Measurements from ENCODE around the gene RUNX1.

RUNX1 gene

DNA sequence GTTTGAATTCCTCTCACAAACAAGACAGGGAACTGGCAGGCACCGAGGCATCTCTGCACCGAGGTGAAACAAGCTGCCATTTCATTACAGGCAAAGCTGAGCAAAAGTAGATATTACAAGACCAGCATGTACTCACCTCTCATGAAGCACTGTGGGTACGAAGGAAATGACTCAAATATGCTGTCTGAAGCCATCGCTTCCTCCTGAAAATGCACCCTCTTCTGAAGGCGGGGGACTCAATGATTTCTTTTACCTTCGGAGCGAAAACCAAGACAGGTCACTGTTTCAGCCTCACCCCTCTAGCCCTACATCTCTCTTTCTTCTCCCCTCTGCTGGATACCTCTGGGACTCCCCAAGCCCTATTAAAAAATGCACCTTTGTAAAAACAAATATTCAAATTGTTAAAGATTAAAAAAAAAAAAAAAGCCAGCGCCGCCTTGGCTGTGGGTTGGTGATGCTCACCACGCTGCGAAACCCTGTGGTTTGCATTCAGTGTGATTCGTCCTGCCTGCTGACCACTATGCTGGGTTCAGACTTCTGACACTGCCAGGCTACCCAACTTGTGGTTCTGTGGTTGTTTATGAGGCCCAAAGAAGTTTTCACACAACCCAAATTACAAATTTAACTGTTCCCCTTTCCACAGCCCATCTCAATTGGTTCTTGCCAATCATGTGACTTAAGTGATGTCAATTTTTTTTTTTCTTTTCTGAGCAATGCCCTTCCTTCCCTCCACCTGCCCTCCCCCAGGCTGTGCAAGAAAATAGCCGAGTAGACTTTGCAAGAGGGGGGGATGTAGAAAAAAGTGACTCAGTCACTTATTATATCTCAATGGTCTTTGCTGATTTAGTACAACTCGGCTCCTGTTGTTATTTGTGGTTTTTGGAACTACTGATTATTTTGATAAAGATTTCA lies at the start of gene RUNX1:
Gene RUNX1, minus strand, starts transcription at position 597 of the 912 bp plus-strand sequence.
- no peak for DNase-seq (ENCODE audit: low spot score)

DNA sequence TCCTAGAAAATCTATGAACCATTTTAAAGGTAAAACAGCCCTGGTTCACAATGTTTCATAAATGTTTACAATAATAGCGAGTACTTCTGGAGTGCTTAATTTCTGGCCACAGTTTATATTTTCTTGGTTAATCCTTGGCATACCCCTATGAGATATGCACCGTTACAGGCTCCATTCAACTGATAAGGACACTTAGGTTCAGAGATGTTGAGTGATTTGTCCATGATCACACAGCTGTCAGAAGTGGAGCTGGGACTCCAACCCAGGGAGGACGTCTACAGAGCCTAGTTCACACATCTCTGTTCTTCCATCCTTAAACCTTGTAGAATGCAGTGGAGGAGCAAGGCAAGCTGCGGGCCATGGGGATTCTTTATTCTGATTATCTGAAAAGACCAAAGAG lies 48.4 kb upstream of the RUNX1 start:
- no peak for DNase-seq (ENCODE audit: low spot score)

DNA sequence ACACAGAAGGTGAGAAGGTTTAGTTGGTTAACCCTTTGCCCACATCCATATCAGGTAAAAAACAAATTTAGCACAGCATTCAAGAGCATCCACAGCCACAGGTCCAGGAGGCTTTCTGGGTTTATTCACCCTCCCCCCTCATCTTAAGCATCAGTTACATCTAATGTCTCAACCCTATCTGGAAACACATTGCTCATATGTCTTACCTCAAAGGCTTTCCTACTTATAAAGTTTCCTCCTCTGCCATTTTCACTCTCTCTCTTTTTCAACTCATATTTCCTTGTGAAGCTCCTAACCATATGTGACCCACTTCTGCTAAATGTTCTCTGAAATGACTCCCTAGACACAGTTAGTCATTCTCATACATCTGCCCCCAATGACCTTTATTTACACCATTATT lies 47.9 kb upstream of the RUNX1 start:
- DNase-seq (ENCODE audit: low spot score): no peak

DNA sequence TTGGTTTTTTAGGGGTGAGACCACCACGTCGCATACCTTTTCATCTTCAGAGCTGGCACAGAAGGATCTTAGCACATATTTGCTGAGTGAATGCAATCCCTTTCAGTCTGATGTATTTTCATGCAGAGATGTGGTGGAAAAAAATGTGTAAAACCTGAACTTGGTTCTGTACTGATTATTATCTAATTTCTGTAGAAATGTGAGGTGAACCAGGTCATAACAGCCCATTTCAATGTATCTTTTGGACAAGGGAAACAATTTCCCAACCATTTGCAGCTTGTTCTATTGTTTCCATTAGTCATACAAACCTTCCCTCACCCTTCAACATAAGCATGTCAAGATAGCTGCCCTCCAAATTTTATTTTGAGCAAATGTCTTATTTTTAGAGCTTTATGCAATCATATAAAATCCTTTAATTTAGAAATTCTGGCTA lies 46.8 kb upstream of the RUNX1 start:
- no peak for DNase-seq (ENCODE audit: low spot score)

DNA sequence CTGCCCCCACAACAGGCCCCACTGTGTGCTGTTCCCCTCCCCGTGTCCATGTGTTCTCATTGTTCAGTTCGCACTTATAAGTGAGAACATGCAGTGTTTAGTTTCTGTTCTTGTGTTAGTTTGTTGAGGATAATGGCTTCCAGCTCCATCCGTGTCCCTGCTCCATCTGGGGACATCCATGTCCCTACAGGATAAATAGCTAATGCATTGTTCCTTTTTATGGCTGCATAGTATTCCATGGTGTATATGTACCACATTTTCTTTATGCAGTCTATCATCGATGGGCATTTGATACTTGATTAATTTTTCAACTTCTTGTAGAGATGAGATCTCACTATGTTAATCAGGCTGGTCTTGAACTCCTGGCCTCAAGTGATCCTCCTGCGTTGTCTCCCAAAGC lies 44.4 kb upstream of the RUNX1 start:
- DNase-seq (ENCODE audit: low spot score): no peak

DNA sequence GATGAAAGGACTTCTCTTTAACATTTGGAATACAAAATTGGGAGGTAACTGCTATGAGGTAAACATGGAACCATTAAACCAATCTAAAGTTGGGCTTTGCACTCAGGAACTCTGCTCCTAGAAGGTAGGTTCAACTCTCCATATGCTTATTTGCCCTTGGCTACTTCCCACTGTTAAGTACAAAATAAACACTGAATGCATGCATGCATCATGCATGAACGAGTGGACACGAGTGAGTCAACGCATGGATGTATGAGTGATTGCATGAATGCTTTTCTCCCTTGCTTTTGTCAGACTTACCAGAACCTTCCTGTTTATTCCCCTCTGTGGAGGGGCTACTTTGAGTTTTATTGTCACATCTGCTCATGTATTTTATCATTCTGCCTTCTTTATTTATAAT lies 42.4 kb upstream of the RUNX1 start:
- no peak for DNase-seq (ENCODE audit: low spot score)

DNA sequence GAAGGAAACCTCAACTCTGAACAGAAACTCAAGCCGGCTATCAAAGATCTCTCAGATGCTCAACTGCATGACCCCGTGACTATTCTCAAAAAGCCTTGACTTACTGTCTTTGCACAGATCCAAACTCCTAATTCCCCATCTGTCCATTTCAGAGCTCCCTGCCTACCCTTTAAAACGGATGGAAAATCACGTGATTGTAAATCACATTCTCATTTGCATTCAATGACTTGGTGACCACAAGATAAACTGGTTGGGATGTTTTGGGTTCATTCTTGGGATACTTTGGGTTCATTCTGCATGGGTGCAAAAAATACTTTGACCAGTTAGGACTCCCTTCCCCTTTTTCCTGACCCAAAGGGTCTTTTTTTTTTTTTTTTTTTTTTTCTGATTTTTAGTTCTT lies 41.3 kb upstream of the RUNX1 start:
- DNase-seq (ENCODE audit: low spot score): no peak

DNA sequence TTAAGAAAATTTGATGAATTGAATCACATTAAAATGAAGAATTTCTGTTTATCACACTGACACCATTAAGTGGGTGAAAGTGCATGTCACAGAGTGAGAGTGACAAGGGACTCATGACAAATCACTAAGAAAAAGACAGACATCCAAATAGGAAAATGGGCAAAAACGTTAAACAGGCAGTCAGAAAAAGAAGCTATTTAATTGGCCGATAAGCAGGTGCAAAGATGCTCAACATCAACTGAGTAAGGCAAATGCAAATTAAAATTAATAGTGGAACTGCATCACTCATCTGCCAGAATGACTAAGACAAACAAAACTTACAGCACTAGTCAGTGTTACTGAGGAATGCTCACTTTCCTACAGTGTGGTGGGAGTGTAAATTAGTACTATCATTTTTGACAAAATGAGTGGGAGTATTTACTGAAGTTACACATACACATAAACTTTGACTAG lies 39.2 kb upstream of the RUNX1 start:
- no peak for DNase-seq (ENCODE audit: low spot score)

DNA sequence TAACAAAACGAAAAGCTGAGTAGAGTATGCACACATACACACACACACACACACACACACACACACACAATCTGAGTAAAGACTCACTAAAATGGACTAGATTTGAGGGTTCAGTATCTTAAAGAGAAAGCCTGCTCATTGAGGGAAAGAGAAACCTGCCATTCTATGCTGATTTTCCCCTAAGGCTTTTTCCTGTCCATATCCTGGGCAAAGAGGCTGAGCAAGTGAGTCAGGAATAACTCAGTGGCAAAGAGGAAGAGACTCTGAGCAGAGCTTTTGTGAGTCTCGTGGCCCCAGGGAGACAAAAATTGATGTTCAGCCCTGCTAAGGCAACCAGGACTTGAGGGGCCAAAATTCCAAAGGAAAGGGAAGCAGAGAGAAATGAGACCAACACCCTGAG lies 37.3 kb upstream of the RUNX1 start:
- no peak for DNase-seq (ENCODE audit: low spot score)

DNA sequence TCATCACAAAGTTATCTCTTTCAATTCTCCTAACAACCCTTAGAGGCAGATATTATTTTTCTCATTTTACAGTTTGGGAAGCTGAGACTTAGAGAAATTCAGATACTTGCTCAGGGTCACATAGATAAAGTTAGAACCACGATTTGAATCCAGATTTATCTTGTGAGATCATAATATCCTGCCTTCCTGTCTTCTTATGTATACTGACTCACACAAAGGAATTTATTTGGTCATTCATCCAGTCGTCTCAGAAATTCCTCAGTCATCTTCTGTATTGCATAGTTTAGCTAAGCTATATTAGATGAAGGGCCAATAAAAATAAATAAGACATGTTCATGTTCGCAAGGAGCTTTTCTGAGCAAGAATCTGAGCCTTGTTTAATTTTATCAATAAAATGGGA lies 35.8 kb upstream of the RUNX1 start:
- no peak for DNase-seq (ENCODE audit: low spot score)

DNA sequence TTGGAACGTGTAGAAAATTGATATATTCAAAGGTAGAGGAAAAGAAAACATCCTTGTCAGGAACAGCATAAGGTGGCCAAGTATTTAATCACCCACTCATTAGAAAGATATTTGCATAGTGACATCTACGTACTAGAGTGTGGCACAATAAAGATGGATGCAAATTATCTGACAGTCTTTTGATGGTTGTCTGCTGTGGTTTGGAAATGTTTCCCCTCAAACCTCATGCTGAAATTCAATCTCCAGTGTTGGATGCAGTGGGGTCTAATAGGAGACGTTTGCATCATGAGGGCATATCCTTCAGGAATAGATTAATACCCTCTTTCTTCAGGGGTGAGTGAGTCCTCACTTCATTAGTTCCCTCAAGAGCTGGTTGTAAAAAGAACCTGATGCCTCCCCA lies 34.1 kb upstream of the RUNX1 start:
- DNase-seq (ENCODE audit: low spot score): no peak

DNA sequence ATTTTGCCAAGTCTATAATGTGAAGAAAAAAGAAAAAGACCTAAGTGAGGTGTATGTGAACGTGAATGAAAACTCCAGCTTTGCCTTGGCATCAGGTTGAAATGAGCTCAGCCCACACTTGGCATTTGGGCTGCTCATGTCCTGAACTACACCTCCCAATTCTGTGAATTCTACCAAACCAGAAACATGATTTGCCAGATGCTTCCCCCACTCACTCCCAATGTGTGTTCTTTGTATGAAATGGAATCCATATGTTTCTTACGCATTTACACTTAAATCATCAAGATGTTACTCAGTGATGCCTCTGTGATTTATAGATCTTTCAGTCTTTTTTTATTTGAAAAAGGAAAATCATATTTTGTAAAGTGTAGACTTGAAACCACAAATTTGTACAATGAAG lies 32.8 kb upstream of the RUNX1 start:
- DNase-seq (ENCODE audit: low spot score): no peak

DNA sequence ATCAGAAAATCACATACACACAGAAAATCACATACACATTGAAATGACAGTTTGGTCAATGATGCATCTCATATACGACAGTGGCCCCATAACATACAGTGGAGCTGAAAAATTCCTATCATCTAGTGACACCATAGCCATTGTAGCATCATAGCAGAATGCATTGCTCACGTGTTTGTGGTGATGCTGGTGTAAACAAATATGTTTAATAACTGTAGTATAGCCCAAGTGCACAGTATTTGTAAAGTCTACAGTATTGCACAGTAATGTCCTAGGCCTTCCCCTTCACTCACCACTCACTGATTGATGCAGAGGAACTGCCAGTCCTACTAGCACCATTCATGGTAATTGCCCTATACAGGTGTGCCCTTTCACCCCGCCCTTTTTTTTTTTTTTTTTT lies 30.1 kb upstream of the RUNX1 start:
- DNase-seq (ENCODE audit: low spot score): no peak

DNA sequence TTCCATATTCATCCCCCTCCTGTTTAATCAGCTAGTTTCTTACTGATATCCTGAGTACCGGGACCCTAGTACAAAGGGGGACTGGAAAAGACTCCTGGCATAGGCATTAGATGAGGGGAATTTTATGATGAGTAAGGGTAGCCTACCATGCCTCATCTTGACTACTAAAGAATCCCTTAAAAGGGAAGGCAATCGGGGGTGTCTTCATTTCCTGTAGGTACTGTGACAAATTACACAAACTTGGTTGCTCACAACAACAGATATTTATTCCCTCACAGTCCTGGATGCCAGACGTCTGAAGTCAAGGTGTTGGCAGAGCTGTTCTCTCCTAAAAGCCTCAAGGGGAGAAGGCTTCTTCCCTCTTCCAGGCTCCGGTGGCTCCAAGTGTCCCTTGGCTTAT lies 28.9 kb upstream of the RUNX1 start:
- DNase-seq (ENCODE audit: low spot score): no peak

DNA sequence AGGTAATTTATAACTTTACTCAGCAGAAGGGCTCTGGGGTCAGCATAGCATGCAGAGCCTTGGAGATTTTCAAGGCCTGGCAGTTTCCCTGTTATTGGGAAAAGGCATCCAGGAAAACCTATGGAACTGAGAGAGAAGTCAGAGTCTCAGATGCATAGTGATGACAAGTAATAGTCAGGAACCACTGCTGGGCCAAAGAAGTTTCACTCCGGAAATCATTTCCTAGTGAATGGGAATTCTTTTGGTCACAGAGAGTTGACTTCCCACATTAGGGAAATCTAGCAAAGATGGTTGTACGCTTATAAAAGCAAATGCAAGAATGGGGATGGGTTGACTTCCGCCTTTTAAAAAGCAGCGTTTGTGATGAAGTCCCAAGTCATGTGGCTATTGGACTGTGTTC lies 28.4 kb upstream of the RUNX1 start:
- DNase-seq (ENCODE audit: low spot score): no peak

DNA sequence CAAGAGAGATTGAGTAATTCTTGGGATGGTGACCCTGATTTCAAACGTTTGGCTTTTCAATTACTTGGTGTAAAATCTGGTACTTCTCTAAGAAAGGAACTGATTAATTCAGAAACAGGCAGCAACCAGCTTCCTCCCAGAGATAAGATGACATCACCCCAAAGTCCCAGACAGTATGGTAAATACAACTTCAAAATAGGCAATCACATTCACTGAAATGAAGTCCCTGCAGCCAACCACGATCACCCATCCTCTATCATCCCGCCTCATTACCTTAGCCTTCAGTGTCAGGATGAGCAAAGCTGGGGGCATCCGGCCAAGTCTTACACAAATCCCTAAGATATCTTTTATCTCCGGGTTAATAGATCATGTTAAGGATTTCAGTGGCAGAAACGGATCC lies 26.4 kb upstream of the RUNX1 start:
- no peak for DNase-seq (ENCODE audit: low spot score)

DNA sequence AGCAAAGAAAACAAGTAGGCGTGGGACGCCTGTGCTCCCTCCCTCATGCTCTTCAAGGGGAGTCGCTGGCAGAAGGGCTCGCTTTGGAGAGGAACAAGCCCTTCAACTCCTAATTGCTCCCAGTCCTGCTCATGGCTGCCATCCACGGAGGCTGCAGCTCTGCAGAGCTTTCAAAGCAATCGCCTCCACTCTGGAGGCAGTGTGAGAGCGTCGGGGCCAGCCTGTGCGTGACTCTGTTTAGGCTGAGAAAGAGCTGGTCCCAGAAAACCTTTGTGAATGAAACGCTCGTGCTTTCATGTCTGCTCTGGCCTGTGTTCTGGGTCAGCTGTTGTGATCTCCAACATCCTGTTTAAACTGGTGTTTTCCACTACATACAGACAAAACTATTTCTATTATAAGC lies 23.9 kb upstream of the RUNX1 start:
- DNase-seq (ENCODE audit: low spot score): no peak

DNA sequence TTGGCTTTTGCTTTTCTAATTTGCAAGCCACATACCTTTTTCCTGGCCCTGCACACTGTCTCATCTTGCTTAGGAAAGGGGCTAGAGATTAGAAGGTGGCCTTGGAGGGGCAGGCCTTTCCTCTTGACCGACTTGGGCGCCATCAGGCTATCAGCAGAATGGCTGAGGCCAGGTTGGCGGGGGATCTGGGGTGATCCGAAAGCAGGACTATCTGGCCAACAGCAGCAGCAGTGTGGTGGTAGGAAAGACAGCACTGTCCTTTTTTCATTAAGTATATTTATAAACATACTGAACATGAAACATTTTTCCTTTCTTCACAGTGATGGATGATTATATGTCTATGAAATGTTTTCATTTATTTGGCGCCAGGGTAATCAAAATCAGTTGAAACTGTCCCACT lies 23.5 kb upstream of the RUNX1 start:
- DNase-seq (ENCODE audit: low spot score): no peak

DNA sequence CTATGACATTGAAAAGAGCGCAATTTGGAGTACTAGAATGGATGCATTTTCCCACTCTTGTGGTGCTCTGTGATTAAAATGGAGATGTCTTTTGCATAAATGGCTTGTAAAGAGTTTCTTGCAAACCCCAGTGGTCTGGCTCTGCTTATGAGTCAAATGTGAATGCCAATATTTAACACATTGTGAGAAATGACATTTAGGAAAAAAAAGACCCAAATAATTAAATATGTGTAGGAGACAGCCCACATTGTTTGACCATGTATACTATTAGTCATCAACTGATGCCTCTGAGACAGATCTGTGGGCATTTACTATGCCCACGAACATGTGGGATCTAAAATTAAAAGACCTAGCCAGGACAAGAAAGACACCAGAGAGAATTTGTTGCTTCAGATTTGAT lies 22.2 kb upstream of the RUNX1 start:
- no peak for DNase-seq (ENCODE audit: low spot score)

DNA sequence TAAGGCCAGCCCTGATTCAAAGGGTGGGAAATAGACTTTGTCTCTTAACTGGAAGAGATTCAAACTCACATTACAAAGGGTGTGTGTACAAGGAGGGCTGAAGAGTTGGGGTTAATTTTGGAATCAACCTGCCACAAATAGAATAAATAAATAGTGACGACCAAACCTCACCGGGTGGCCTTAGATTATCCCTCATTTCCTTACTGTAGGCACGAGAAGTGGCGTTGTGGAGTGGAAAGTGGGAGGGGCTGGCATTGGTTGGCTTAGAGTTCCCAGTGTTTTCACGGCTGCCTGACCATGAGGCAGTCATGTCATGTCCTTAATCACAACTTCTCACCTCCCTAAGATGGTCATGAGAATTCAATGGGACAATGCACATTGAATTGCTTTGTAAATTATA lies 21.3 kb upstream of the RUNX1 start:
- no peak for DNase-seq (ENCODE audit: low spot score)

DNA sequence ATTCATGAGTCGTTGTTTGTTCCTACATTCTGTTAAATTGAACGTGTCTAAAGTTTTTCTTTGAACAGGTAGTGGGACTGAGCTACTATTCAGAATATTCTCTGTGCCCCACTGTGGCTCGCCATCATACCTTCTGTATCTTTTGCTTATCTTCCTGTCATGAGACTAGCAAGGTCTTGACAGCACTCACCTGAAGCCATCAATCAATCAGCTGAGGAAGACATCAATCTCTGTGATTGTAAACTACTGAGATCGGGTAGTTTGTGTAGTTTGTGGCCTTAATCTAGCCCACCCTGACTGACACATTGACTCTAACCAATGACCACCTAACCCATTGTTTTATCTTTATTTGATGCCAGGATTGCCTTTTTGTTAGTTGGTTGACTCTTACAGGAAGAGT lies 17.7 kb upstream of the RUNX1 start:
- DNase-seq (ENCODE audit: low spot score): no peak

DNA sequence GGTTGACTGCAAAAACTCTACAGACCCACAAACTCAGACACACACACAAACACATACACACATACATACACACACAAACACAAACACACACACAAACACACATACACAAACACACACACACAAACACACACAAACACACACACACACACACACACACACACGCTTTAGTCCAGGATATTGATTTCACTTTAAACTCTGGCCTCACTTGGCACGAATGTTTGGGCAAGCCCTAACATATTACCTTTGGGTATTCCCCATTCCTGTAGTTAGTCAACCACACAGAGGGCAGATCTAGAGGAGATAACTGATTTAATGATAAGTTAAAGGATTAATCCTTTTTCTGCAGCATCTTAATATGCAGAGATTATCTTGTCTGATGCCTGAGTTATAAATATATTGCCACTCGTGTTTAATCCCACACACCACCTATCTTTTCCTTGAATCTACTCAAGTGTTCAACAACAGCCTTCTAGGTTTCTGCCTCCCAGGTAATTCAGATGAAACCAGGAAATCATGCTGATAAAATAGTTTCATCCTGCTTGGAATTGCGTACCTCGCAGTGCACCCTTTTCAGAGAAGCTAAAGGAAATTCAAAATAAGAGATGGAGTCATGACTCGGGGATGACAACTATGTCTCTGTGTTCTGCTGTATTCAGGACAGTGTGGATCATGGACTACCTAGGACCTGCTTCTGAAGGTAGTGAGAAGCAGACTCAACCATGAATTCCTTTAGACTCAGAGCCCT lies 14.5 kb upstream of the RUNX1 start:
- no peak for DNase-seq (ENCODE audit: low spot score)

DNA sequence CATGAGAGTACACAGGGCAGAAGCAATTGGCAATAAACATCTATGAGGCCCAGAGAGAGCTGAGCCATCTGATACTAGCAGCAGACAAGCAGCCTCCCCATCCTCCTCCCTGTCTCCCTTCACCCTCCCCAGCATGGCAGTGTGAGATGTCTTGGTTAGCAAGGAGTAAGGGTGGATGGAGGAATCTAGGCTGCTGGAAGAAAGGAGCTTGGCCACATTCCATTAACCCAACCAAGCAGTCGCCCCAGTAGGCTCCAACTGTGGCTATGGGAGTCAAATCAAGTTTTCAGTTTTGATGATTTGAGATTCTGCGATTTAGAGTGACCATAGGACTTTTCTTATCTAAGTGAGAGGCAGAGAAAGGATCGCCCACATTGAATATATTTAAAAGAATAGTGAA lies 12.9 kb upstream of the RUNX1 start:
- no peak for DNase-seq (ENCODE audit: low spot score)

DNA sequence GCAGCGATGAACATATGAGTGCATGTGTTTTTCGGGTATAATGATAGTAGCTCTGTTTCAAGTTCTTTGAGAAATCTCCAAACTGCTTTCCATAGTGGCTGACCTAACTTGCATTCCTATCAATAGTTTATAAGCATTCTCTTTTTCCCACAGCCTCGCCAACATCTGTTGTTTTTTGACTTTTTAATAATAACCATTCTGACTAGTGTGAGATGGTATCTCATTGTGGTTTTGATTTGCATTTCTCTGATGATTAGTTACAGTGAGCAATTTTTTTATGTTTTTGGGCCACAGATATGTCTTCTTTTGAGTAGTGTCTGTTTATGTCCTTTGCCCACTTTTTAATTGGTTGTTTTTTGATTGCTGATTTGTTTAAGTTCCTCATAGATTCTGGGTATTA lies 10.6 kb upstream of the RUNX1 start:
- no peak for DNase-seq (ENCODE audit: low spot score)
